HG03066 (cell line): Measurements from ENCODE around the gene TCEAL1.
"Not testable (repeated sequence)": the region's sequence is repeated elsewhere in the genome, so short reads cannot be mapped to it uniquely, and the experiment has no call there.

Experiments used
- ATAC-seq: cut with Tn5 transposase; IDR thresholded peaks from one replicate; pipeline ENCODE4 v1.9.1; 2021; ENCODE audit warnings: low read depth; ENCODE audit not compliant: unreplicated experiment

TCEAL1 gene, protein sequence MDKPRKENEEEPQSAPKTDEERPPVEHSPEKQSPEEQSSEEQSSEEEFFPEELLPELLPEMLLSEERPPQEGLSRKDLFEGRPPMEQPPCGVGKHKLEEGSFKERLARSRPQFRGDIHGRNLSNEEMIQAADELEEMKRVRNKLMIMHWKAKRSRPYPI

DNA sequence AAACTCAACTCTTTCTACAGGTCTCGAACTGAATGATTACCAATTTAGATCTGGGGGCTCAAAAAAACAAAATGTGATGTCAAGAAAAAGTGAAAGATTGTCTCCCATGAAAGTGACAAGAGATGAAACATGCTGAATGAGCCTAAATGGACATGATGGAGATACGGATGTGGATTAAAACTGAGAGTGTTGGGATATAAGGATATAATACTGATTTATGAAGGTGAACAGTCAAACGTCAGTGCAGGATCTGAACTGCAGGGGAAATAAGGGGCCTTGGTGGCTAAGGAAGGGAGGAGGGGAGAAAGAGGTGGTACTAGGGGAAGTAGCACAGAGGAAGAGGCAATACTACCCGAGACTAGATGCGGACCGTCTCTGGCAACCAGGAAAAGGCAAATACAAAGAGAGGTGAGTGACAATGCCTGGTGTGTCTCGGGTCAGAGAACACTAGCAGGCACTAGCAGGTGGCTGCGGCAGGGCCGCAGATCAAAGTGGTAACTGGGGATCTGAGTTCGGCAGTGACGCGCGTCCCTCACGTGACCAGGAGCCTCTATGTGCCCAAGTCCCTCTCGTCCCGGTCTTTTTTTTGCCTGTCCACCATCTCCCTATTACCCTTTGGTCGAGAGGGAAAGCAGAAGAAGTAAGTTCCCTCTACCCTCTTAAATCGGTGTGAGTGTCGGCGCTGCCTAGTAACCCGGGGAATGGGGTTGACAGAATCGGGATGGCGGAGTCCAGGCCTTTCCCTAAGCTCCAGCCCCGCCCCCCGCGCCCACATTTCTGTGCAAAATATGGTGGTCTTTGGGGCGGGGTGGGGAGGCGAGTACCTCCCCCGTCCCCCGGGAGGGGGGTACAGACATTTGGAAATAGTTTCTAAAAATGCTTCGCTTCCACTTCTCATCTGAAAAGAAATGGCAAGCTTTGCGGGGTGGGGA lies at the start of gene TCEAL1:
Gene TCEAL1 (plus strand): TSS at position 590 of the 932 bp plus-strand sequence. CDS start 942 bp downstream, outside the sequence.
- ATAC-seq: peak; percentile 47

DNA sequence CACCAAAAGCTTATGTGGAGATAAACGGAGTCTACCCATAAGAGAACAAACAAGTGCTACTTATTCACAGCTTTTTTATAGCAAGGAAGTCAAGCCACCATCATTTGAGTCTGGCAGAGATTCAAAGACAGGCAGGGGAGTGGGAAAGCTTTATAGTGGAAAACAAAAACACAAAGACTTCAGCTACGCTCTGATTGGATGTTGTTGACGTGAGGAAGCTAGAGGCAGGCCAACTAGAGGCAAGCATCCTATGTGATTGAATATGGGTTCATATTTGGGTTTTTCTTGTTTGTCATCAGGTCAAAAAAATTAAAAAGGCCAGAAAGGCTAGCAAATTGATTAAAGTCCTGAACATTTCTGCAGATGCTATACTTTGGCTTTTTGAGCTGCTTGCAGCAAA lies 44.2 kb upstream of the TCEAL1 start:
- no peak for ATAC-seq

DNA sequence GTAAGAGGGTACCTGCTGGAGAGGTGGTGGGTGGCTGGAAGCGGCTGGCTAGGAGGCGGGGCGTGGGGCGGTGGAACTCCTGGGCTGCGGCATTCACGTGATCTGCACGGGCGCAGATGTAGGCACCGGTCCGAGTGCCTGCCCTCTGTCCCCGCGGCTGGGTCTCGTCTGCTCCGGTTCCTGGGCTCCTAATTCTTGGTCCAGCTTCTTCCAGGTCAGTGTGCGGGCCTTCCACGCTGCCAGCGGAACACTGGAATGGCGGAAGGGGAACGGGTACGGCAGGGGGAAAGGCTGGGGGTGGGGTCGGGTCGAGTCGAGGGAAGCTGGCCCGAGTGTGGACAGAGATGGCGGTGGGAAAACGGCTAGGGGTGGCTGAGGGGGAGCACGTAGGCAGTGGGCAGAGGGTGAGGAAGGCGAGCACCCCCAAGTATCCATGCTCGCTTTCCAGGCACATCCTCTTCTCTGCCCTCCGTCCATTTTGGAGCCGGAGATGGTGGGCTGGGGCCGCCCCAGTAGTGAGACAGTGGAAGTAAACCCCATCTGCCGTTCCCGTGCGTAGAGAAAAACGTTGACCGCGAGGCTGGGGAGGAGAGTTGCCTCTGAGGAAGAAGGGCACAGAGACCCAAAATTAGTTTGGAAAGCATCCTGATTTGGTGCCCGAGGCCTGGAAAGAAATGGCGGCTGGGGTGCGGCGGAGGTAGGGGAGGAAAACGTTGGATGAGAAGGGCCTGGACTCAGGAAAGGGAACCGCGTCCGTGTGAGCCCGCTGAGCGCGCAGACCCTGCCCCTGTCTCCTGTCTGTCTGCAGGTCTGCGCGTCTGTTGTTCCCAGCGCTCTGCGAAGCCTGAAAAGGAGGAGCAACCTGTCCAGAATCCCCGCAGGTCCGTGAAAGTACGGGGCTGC lies 43.1 kb upstream of the TCEAL1 start, which contains the start of gene TCEAL4:
Gene TCEAL4 (plus strand): TSS at position 105 of the 903 bp plus-strand sequence. CDS start 1,161 bp downstream, outside the sequence.
- peak; percentile 91 for ATAC-seq

DNA sequence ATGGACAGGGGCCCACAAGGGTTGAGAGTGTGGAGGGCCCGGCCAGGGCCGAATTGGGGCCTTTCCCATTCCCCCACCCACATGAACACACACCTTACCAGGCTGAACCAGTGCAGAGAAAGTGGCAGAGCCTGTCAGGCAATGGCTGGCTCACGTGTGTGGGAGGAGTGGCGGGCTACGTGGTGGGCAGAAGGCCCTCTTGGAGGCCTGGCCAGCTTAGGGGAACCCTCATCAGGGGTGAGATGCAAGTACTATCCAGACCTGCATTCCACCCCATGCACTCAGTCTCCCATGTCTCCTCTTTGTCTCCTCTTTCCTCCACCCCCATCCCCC lies 42.5 kb upstream of the TCEAL1 start:
- ATAC-seq: no peak

DNA sequence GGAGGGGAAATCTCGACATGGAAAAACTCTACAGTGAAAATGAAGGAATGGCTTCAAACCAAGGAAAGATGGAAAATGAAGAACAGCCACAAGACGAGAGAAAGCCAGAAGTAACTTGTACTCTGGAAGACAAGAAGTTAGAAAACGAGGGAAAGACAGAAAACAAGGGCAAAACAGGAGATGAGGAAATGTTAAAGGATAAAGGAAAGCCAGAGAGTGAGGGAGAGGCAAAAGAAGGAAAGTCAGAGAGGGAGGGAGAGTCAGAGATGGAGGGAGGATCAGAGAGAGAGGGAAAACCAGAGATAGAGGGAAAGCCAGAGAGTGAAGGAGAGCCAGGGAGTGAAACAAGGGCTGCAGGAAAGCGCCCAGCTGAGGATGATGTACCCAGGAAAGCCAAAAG lies 42.1 kb upstream of the TCEAL1 start:
- no peak for ATAC-seq

DNA sequence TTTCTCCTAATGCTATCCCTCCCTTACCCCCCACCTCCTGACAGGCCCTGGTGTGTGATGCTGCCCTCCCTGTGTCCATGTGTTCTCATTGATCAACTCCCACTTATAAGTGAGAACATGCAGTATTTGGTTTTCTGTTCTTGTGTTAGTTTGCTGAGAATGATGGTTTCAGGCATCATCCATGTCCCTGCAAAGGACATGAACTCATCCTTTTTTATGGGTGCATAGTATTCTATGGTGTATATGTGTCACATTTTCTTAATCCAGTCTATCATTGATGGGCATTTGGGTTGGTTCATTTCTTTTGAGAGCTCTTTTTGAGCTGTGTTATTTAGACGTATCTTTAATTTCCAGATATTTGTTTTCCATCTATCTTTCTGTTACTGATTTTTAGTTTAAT lies 36.5 kb upstream of the TCEAL1 start:
- ATAC-seq: not testable (repeated sequence)

DNA sequence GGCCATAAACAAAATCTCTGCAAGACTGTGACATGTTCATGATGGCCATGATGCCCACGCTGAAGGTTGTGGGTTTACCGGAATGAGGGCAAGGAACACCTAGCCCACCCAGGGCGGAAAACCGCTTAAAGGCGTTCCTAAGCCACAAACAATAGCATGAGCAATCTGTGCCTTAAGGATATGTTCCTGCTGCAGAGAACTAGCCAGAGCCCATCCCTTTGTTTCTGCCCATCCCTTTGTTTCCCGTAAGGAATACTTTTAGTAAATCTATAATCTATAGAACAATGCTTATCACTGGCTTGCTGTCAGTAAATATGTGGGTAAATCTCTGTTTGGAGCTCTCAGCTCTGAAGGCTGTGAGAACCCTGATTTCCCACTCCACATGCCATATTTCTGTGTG lies 33.6 kb upstream of the TCEAL1 start:
- ATAC-seq: not testable (repeated sequence)

DNA sequence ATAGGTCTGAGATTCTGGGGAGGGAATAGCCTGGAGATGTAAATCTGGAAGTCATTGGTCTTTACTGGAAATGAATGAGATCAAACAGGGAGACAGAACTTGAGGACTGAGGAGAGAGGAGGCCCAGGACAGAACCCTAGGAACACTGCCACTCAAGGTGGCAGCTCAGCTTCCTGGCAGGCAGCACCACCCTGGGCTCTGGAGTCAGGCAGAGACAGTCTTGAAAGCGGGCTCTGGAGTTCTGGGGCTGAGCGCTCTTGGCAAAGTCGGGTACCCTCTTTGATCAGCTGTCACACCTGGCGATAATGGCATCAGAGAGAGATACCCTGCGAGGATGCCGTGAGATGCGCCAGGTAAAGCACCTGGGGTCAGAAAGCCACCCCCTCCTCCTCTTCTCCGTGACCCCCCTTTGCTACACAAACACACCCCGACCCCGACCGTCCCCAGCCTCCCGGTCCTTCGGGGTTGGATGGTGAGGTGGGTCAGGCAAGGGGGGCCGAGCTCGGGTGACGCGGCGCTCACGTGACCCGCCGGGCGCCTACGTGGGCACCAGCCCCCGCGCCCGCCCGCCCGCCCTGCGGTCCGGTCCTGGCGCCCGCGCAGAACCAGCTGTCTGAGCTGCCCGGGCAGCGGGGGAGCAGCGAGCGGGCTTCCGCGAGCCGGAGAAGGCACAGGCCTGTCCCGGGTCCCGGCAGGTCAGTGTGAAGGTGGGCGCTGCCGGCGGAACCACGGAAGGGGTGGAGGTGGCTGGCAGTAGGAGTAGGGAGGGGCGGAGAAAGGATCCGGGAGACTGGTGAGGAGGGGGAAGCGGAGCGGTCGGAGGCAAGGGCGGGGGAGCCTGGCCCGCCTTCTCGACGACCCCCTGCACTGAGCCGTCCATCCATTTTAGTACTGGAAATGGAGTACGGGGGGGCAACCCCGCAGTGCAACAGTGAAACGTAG lies 21.1 kb upstream of the TCEAL1 start, which contains the start of gene TCEAL3:
Gene TCEAL3 (plus strand): TSS at position 600 of the 942 bp plus-strand sequence. CDS start 1,102 bp downstream, outside the sequence.
- peak; percentile 68 for ATAC-seq

DNA sequence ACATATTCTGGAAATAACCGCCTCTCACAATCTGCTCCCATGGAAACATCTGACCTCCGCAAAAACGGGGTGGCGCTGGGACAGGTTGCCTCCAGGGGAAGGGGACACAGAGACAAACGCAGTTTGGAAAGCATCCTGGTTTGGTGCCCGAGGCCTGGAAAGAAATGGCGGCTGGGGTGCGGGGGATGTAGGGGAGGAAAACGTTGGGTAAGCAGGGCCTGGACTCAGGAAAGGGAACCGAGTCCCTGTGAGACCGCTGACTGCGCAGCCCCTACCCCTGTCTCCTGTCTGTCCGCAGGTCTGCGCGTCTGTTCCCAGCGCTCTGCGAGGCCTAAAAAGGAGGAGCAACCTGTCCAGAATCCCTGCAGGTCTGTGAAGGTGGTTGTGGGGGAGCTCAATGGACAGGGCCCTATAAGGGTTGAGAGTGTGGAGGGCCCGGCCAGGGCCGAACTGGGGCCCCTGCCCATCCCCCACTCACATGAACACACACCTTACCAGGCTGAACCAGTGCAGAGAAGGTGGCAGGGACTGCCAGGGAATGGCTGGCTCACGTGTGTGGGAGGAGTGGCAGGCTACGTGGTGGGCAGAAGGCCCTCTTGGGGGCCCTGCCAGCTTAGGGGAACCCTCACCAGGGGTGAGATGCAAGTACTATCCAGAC lies 20.3 kb upstream of the TCEAL1 start:
- ATAC-seq: peak; percentile 17

DNA sequence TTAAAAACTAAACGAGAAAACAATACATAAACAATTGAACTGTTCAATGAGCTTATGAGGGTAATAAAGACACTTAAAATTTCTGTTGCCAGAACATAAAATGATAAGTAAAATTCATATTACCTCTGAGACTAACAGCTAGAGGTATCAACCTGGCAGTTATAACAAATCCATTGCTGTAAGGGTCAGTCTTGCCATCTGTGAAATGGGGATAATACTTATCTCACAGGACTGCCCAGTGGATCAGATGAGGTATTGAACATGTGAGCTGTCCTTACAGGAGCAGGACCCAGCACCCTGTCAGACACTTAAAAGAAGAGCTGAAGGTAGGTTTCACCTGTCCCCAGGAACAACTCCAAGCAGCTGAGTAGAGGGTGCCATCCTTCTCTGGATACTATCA lies 18.5 kb upstream of the TCEAL1 start:
- ATAC-seq: no peak

DNA sequence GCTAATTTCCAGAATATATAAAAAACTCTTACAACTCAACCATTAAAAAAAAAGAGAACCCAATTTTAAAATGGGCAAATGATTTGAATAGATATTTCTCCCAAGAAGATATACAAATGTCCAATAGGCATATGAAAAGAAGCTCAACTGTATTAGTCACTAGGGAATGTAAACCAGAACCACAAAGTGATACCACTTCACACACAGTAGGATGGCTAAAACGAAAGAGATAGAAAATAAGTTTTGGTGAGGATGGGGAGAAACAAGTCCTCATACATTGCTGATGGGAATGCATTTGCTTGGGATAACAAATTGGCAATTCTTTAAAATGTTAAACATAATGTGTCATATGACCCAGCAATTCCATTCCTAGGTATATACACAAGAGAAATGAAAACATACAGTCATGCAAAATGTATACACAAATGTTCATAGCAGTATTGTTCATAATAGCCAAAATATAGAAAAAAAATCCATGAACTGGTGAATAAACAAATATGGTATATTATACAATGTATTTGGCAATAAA lies 15.3 kb upstream of the TCEAL1 start:
- ATAC-seq: no peak

DNA sequence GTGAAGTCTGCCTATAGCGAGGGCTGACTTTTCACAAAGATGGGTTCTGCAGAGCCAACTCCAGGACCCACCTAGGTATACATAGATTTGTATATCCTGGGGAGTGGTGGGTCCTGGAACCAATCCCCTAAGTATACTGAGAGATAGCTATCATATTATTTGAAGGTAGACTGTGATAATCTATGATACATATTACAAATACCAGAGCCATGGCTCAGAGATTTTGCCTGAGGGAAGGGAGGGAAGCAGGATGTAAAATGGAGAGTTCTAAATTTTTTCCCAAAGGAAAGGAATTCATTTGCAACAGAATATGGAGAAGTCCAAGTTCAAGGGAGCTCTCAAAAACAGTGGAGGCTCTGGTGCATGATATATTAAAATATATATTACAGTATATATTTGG lies 13.8 kb upstream of the TCEAL1 start:
- no peak for ATAC-seq

DNA sequence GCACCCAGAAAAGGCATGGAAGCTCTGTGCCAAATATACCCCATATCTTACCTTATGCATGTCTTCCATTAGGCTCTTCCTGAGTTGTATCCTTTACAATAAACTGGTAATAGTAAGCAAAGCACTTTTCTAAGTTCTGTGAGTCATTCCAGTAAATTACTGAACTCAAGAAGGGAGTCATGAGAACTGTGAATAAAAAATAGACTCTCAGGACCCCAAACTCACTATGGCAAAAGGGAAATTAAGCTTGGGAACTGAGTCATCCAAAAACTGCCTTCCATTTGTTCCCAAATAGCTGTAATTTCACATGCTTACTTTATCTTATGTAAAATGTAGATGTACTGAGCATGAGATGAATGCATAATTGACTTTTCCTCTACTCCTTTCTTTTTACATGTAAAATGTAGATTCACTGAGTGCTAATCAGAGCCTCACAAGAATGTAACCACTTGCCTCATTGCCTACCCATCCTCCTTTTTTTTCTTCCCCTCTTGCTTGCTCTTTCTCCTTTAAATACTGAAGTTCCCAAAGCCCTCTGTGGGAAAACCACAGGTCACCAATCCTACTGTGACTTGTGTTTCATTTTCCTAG lies 12.9 kb upstream of the TCEAL1 start:
- ATAC-seq: no peak

DNA sequence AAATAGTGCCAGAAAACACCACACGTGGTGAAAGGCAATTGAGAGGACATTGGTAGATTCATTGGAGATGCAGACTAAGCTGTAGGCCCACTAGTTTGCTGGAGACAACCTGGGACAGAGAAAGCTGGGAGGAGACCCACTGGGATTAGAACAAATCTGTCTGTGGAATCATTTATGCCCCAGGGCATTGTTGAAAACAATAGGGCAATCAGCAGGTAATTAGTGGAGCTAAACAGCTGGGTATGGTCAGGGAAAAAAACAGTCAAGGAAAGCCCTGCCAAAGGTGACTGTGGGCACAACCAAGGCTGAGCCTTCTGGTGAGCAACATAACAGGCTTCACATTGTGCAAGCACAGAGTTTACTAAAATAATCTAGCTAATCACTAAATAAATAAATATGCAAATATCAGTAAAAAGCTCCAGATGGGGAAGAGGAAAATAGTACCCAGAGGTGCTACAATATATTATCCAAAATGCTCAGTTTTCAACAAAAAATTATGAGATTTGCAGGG lies 12.0 kb upstream of the TCEAL1 start:
- ATAC-seq: no peak

DNA sequence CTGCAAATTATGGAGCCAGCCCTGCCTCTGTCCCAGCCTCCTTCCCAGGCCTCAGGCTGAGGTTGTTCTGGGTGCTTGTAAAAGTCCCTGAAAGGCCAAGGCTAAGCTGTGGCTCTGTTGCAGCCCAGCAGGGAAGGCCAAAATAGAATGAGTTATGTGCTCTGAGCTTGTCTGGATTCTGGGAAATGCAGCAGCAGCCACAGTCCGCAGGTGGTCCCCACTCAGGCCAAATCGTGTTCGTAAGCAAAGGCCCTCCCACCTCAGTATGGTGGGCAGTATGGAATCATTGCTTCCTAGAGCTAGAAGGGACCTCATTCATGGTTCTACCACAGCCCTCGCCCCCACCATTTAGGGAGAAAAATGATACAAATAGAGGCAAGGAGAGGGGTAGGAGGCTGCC lies 4.7 kb upstream of the TCEAL1 start:
- ATAC-seq: no peak

DNA sequence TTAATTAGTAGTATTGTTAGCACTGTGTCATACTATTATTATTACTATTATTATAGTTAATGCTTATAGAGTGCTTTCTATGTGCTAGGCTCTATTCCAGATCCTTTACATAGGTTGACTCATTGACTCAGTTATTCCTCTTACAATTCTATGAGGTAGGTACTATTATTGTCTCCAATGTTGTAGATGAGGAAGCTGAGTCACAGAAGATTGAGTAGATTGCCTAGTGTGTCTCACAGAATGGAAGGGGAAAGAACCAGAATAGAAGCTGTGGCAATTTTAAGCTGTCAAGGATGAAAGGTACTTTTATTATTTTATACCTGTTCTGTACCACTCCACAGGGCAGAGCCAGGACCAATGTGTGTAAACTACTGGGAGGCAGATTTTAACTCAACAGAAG lies 1.9 kb upstream of the TCEAL1 start:
- ATAC-seq: no peak

DNA sequence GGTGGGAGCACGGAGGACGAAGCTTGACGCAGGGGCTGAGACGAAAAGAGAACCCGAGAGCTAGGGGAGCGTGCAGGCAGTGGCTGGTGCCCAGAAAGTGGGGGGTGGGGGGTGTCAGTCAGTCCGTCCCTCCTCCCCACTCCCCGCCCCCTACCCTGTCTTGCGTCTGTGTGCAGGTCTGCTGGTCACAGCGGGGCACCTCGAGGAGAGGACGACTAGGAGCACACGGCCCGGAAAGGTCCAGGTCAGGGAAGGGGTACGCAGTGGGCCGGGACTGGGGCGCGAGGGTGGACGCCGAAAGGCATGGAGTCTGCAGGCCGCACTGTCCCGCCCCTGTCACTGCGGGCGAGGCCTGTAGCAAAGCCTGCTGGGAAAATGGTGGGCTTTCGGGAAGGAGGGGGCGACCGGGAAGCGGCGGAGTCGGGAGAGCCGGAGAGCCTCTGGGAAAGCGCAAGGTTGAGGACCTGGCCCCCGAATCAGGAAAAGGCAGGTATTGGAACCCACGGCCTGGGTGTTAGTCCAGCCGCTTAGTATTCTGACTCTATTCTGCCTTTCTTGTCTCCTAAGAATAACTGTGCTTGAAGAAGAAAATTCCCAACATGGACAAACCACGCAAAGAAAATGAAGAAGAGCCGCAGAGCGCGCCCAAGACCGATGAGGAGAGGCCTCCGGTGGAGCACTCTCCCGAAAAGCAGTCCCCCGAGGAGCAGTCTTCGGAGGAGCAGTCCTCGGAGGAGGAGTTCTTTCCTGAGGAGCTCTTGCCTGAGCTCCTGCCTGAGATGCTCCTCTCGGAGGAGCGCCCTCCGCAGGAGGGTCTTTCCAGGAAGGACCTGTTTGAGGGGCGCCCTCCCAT lies 769 bp downstream of the TCEAL1 start:
- ATAC-seq: peak; percentile 54

DNA sequence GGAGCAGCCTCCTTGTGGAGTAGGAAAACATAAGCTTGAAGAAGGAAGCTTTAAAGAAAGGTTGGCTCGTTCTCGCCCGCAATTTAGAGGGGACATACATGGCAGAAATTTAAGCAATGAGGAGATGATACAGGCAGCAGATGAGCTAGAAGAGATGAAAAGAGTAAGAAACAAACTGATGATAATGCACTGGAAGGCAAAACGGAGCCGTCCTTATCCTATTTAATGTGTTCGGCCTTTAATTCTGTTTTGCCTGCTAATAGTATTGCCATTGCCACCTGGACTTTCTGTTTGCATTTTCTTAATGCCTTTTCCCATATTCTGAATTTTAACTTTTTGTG lies 1.4 kb downstream of the TCEAL1 start:
- ATAC-seq: no peak
